Liver (tissue), 9 donors: Measurements from ENCODE around the gene ZDHHC11B. TPM values are rescaled to one million over a fixed set of nuclear protein-coding genes. Genes with fewer than 3 reads are reported as not detected.

ENCODE experiments used
- DNase-seq: peaks from one replicate; pipeline ENCODE4 v3.0.0-alpha.2; 2017; ENCODE audit warnings: low spot score
- H3K27ac ChIP-seq, 2 donors: one replicate each; pipeline ENCODE4 v1.7.0; 2013; ENCODE audit warnings: inconsistent platforms in 2 of 2, low read length in 2 of 2, control low read depth in 1 of 2, low read depth in 1 of 2, mild to moderate bottlenecking in 1 of 2
- H3K27me3 ChIP-seq, 4 donors: one replicate each; pipeline versions ENCODE4 v1.6.1 to v1.7.0; 2013; ENCODE audit warnings: low read length in 3 of 4, inconsistent platforms in 1 of 4, mild to moderate bottlenecking in 1 of 4, moderate library complexity in 1 of 4; ENCODE audit not compliant: control insufficient read depth in 4 of 4, insufficient read depth in 4 of 4
- H3K36me3 ChIP-seq, 4 donors: one replicate each; pipeline versions ENCODE4 v1.6.1 to v1.7.0; 2013; ENCODE audit warnings: low read length in 3 of 4, mild to moderate bottlenecking in 3 of 4, low read depth in 1 of 4, moderate library complexity in 1 of 4; ENCODE audit not compliant: control insufficient read depth in 4 of 4, insufficient read depth in 3 of 4
- H3K4me1 ChIP-seq, 4 donors: one replicate each; pipeline versions ENCODE4 v1.6.1 to v1.7.0; 2013; ENCODE audit warnings: low read length in 3 of 4, mild to moderate bottlenecking in 3 of 4, moderate library complexity in 1 of 4; ENCODE audit not compliant: control insufficient read depth in 4 of 4, insufficient read depth in 4 of 4
- H3K4me3 ChIP-seq, 3 donors: one replicate each; pipeline versions ENCODE4 v1.6.1 to v1.7.0; 2013; ENCODE audit warnings: low read length in 3 of 3, control low read depth in 1 of 3, low read depth in 1 of 3, mild to moderate bottlenecking in 1 of 3
- H3K9ac ChIP-seq, 2 donors: one replicate each; pipeline ENCODE4 v1.7.0; 2013; ENCODE audit warnings: low read length in 2 of 2, mild to moderate bottlenecking in 2 of 2, moderate library complexity in 2 of 2, control low read depth in 1 of 2, low read depth in 1 of 2
- H3K9me3 ChIP-seq, 4 donors: one replicate each; pipeline versions ENCODE4 v1.6.1 to v1.7.0; 2013; ENCODE audit warnings: low read length in 3 of 4; ENCODE audit not compliant: control insufficient read depth in 4 of 4
- EGR1 ChIP-seq, 2 donors: IDR thresholded peaks; 2 replicates each; pipeline ENCODE4 v1.6.1; 2016 to 2018; ENCODE audit warnings: antibody characterized with exemption in 2 of 2, low read depth in 2 of 2
- FOXA1 ChIP-seq: IDR thresholded peaks from 2 replicates; pipeline ENCODE4 v1.6.1; 2016; ENCODE audit warnings: antibody characterized with exemption
- FOXA2 ChIP-seq: IDR thresholded peaks from 2 replicates; pipeline ENCODE4 v1.6.1; 2016; ENCODE audit warnings: antibody characterized with exemption
- GABPA ChIP-seq, 2 donors: IDR thresholded peaks in 1 of 2; conservative IDR thresholded peaks in 1 of 2; 2 replicates each; pipeline ENCODE4 v1.6.1; 2016; ENCODE audit warnings: antibody characterized with exemption in 2 of 2, mild to moderate bottlenecking in 1 of 2, moderate library complexity in 1 of 2
- HNF4A ChIP-seq, 2 donors: conservative IDR thresholded peaks; 2 replicates each; pipeline ENCODE4 v1.6.1; 2016; ENCODE audit warnings: antibody characterized with exemption in 2 of 2, mild to moderate bottlenecking in 2 of 2
- HNF4G ChIP-seq: IDR thresholded peaks from 2 replicates; pipeline ENCODE4 v1.6.1; 2016; ENCODE audit warnings: antibody characterized with exemption
- JUND ChIP-seq, 2 donors: IDR thresholded peaks; 2 replicates each; pipeline ENCODE4 v1.6.1; 2016; ENCODE audit warnings: antibody characterized with exemption in 2 of 2
- NR2F2 ChIP-seq: IDR thresholded peaks from 2 replicates; pipeline ENCODE4 v1.6.1; 2016; ENCODE audit warnings: antibody characterized with exemption
- REST ChIP-seq: IDR thresholded peaks from 2 replicates; pipeline ENCODE4 v1.6.1; 2016; ENCODE audit warnings: antibody characterized with exemption, mild to moderate bottlenecking
- RXRA ChIP-seq, 2 donors: IDR thresholded peaks; 2 replicates each; pipeline ENCODE4 v1.6.1; 2017 to 2018; ENCODE audit warnings: antibody characterized with exemption in 2 of 2, mild to moderate bottlenecking in 1 of 2
- SP1 ChIP-seq: IDR thresholded peaks from 2 replicates; pipeline ENCODE4 v1.6.1; 2018; ENCODE audit warnings: antibody characterized with exemption, mild to moderate bottlenecking
- TAF1 ChIP-seq: conservative IDR thresholded peaks from 2 replicates; pipeline ENCODE4 v1.6.1; 2016; ENCODE audit warnings: antibody characterized with exemption, mild to moderate bottlenecking
- YY1 ChIP-seq: IDR thresholded peaks from 2 replicates; pipeline ENCODE4 v1.6.1; 2016; ENCODE audit warnings: antibody characterized with exemption, mild to moderate bottlenecking
- WGBS: extraction: QIAGEN DNeasy Blood & Tissue Kit; methylation state at CpG from one replicate; pipeline ENCODE4 v1.1.7; 2013; 5-methylcytosine and 5-hydroxymethylcytosine counted together
- polyA plus RNA-seq, 2 donors: library from polyadenylated mRNA; stranded (reverse) in 1 of 2; unstranded in 1 of 2; fragments of 200-250 nt in 1 of 2; fragments of >200 nt in 1 of 2; fragmentation: Nextera tagmentation in 1 of 2; extraction: Ambion mirVana in 1 of 2; gene quantifications; one replicate each; pipeline versions ENCODE4 v1.2.1 to v1.2.3, GENCODE V29; 2013 to 2015
- total RNA-seq, 2 donors: library from RNA; depleted of rRNA; stranded (reverse); fragments of >200 nt; gene quantifications; one replicate each; pipeline ENCODE4 v1.2.3, GENCODE V29; 2014
- TF ChIP-seq, protein P1 (sequence below): IDR thresholded peaks from 2 replicates; pipeline ENCODE4 v1.6.1; 2016; ENCODE audit warnings: antibody characterized with exemption
- TF ChIP-seq, protein P2 (sequence below): IDR thresholded peaks from 2 replicates; pipeline ENCODE4 v1.6.1; 2016; ENCODE audit warnings: antibody characterized with exemption
- TF ChIP-seq, protein P3 (sequence below): fragments of 150-350 bp; IDR thresholded peaks from 2 replicates; pipeline ENCODE4 v1.5.1; 2017; ENCODE audit warnings: improper control_type of control experiment, low read depth, low read length; ENCODE audit not compliant: missing input control
- TF ChIP-seq, protein P4 (sequence below): IDR thresholded peaks from 2 replicates; pipeline ENCODE4 v1.6.1; 2016; ENCODE audit warnings: antibody characterized with exemption
- donor health status: healthy.
- donor health status: healthy.
- donor health status: healthy.
- donor health status: healthy.
- donor health status: healthy.

ZDHHC11B gene
- total and polyA plus RNA-seq, 4 donors = 0.37 to 2.1 (median 0.62) TPM

- TF ChIP-seq FOXA1 = no peak
- no peak for TF ChIP-seq HNF4A (conservative IDR thresholded peaks at IDR 0.05)
- TF ChIP-seq, protein P1, sequence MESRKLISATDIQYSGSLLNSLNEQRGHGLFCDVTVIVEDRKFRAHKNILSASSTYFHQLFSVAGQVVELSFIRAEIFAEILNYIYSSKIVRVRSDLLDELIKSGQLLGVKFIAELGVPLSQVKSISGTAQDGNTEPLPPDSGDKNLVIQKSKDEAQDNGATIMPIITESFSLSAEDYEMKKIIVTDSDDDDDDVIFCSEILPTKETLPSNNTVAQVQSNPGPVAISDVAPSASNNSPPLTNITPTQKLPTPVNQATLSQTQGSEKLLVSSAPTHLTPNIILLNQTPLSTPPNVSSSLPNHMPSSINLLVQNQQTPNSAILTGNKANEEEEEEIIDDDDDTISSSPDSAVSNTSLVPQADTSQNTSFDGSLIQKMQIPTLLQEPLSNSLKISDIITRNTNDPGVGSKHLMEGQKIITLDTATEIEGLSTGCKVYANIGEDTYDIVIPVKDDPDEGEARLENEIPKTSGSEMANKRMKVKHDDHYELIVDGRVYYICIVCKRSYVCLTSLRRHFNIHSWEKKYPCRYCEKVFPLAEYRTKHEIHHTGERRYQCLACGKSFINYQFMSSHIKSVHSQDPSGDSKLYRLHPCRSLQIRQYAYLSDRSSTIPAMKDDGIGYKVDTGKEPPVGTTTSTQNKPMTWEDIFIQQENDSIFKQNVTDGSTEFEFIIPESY = no peak
These were observed 122.4 kb downstream of the ZDHHC11B start (continued) for GRCh38 chr5:661891-662750.

- no peaks in the 10 kb centered on the region for H3K27me3 ChIP-seq
- H3K27ac ChIP-seq = no peak overlapping the region
- peaks cover 5 to 9% (median 7%) of the 10 kb centered on the region in 4 donors for H3K36me3 ChIP-seq
- TF ChIP-seq, protein P2, sequence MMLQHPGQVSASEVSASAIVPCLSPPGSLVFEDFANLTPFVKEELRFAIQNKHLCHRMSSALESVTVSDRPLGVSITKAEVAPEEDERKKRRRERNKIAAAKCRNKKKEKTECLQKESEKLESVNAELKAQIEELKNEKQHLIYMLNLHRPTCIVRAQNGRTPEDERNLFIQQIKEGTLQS = no peak
- TF ChIP-seq, protein P3, sequence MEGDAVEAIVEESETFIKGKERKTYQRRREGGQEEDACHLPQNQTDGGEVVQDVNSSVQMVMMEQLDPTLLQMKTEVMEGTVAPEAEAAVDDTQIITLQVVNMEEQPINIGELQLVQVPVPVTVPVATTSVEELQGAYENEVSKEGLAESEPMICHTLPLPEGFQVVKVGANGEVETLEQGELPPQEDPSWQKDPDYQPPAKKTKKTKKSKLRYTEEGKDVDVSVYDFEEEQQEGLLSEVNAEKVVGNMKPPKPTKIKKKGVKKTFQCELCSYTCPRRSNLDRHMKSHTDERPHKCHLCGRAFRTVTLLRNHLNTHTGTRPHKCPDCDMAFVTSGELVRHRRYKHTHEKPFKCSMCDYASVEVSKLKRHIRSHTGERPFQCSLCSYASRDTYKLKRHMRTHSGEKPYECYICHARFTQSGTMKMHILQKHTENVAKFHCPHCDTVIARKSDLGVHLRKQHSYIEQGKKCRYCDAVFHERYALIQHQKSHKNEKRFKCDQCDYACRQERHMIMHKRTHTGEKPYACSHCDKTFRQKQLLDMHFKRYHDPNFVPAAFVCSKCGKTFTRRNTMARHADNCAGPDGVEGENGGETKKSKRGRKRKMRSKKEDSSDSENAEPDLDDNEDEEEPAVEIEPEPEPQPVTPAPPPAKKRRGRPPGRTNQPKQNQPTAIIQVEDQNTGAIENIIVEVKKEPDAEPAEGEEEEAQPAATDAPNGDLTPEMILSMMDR = no peak
- TF ChIP-seq YY1 (no peak), RXRA (IDR thresholded peaks at IDR 0.05) (no peak), FOXA2 (no peak), JUND (IDR thresholded peaks at IDR 0.05) (no peak), TAF1 (no peak), FOXA1 (no peak), GABPA (IDR thresholded peaks at IDR 0.05 in 1 of 2, conservative IDR thresholded peaks at IDR 0.05 in 1 of 2) (no peak), HNF4G (no peak), SP1 (no peak), NR2F2 (no peak), REST (no peak), EGR1 (IDR thresholded peaks at IDR 0.05; ENCODE audit: low read depth in 2 of 2) (no peak), HNF4A (conservative IDR thresholded peaks at IDR 0.05) (no peak)
- TF ChIP-seq, protein P1 = no peak
- TF ChIP-seq, protein P4, sequence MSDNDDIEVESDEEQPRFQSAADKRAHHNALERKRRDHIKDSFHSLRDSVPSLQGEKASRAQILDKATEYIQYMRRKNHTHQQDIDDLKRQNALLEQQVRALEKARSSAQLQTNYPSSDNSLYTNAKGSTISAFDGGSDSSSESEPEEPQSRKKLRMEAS = no peak
- WGBS = 98% methylated on average over 11 of the region's 11 CpGs
- peaks cover 0 to 19% (median 9%) of the 10 kb centered on the region in 4 donors for H3K4me1 ChIP-seq
- DNase-seq = no peak
- H3K4me3 ChIP-seq = no peak overlapping the region
- H3K9me3 ChIP-seq = no peaks in the 10 kb centered on the region
- no peak overlapping the region for H3K9ac ChIP-seq
These were observed 124.0 kb downstream of the ZDHHC11B start for GRCh38 chr5:660491-661030.
